ENCODE results near the gene ATG12.
"Not testable (repeated sequence)": the region's sequence is repeated elsewhere in the genome, so short reads cannot be mapped to it uniquely, and the experiment has no call there.

Gene ATG12

DNA sequence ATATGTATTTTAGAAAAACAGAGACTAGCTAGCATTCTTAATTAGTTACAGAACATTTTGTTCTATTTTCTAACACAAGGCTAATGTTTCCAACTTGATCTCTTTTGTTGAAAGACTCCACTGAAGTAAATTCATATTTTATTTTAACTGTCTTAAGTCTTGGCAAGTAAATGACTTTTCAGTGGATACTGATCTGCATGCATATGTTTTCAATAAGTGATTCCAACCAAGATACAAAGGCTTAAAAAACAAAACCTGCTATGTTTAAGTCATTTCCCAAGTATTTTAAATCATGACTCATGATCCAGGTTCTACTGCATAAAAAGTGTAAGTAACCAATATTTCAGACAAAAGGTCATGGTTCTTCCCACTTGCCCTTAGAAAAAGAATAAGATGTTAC is 30.6 kb downstream of the ATG12 start:
- TF ChIP-seq, protein P1, sequence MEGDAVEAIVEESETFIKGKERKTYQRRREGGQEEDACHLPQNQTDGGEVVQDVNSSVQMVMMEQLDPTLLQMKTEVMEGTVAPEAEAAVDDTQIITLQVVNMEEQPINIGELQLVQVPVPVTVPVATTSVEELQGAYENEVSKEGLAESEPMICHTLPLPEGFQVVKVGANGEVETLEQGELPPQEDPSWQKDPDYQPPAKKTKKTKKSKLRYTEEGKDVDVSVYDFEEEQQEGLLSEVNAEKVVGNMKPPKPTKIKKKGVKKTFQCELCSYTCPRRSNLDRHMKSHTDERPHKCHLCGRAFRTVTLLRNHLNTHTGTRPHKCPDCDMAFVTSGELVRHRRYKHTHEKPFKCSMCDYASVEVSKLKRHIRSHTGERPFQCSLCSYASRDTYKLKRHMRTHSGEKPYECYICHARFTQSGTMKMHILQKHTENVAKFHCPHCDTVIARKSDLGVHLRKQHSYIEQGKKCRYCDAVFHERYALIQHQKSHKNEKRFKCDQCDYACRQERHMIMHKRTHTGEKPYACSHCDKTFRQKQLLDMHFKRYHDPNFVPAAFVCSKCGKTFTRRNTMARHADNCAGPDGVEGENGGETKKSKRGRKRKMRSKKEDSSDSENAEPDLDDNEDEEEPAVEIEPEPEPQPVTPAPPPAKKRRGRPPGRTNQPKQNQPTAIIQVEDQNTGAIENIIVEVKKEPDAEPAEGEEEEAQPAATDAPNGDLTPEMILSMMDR (conservative IDR thresholded peaks at IDR 0.05; ENCODE audit: low read depth, low read length), result no peak
- Histone ChIP-seq H3K9ac (no peak overlapping the region), H3K4me1 (ENCODE audit: low read depth, poor library complexity, severe bottlenecking) (peaks cover 5% of the 10 kb centered on the region), H3K27ac (no peak overlapping the region), H2AFZ (ENCODE audit: low read depth) (no peak overlapping the region), H3K4me2 (no peak overlapping the region), H3K4me3 (IDR thresholded peaks at IDR 0.05; ENCODE audit: insufficient read depth, low read depth, low read length) (no peak overlapping the region), H3K36me3 (ENCODE audit: insufficient read depth) (no peaks in the 10 kb centered on the region), H3K79me2 (ENCODE audit: insufficient read depth, low read depth) (no peaks in the 10 kb centered on the region), H3K27me3 (ENCODE audit: insufficient read depth, low read depth) (no peaks in the 10 kb centered on the region), H4K20me1 (ENCODE audit: insufficient read depth) (no peaks in the 10 kb centered on the region)

DNA sequence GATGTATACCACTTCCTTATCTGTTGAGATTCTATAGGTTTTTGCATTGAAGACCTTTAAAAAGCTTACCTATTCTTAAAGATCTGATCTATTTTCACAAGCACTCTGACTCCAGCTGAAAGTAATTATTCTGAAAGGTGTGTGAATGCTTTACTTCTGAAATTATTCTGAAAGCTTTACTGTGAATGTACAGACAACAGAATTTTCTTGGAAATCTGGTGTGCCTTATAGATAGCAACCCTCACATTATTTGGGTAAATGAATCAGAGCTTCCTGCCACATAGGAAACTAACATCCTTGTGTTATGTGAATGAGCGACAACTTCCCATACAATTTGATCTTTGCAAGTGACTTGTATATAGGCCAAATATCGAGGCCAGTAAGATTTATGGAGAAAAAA is 31.4 kb downstream of the ATG12 start:
- H4K20me1 ChIP-seq (ENCODE audit: insufficient read depth), result no peaks in the 10 kb centered on the region
- no peak overlapping the region for H3K9ac ChIP-seq
- no peaks in the 10 kb centered on the region for H3K36me3 ChIP-seq (ENCODE audit: insufficient read depth)
- H3K79me2 ChIP-seq (ENCODE audit: insufficient read depth, low read depth), result no peaks in the 10 kb centered on the region
- no peak overlapping the region for H3K4me3 ChIP-seq (IDR thresholded peaks at IDR 0.05; ENCODE audit: insufficient read depth, low read depth, low read length)
- peaks cover 5% of the 10 kb centered on the region for H3K4me1 ChIP-seq (ENCODE audit: low read depth, poor library complexity, severe bottlenecking)
- TF ChIP-seq, protein P1 (conservative IDR thresholded peaks at IDR 0.05; ENCODE audit: low read depth, low read length), result no peak
- H3K27me3 ChIP-seq (ENCODE audit: insufficient read depth, low read depth), result no peaks in the 10 kb centered on the region
- no peak overlapping the region for H3K4me2 ChIP-seq
- no peak overlapping the region for H3K27ac ChIP-seq
- no peak overlapping the region for H2AFZ ChIP-seq (ENCODE audit: low read depth)

DNA sequence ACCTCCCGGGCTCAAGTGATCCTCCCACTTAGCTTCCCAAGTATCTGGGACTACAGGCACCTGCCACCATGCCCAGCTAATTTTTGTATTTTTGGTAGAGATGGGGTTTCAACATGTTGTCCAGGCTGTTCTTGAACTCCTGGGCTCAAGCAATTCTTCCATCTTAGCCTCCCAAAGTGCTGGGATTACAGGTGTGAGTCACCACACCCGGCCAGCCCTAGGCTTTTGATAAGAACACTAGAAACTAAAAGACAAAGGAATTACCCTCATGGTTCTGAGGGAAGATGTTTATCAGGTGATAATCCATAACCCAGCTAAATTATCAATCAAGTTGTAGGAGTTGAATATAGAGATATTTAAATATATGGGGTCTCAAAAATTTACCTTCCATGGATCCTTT is 33.3 kb downstream of the ATG12 start:
- H3K4me3 ChIP-seq (IDR thresholded peaks at IDR 0.05; ENCODE audit: insufficient read depth, low read depth, low read length); H3K27ac ChIP-seq; H3K9ac ChIP-seq; H3K27me3 ChIP-seq (ENCODE audit: insufficient read depth, low read depth); H3K36me3 ChIP-seq (ENCODE audit: insufficient read depth); H3K4me2 ChIP-seq; H2AFZ ChIP-seq (ENCODE audit: low read depth); H3K79me2 ChIP-seq (ENCODE audit: insufficient read depth, low read depth); H3K4me1 ChIP-seq (ENCODE audit: low read depth, poor library complexity, severe bottlenecking); H4K20me1 ChIP-seq (ENCODE audit: insufficient read depth): not testable (repeated sequence)

DNA sequence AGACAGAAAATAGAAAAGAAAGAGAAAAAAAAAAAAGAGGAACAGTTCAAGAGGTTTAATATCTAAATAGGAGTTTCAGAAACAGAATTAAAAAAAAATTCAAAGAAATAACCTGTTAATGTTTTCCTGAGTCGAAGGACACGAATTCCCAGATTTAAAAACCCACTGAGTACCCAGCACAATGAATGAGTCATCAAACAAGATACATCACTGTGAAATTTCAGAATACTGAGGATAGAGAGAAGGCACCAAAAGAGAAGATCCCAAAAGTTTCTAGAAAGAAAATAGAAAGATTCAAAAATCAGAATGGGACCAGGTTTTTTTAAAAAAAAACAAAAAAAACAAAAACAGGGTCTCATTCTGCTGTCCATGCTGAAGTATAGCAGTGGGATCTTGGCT is 33.7 kb downstream of the ATG12 start:
- H2AFZ ChIP-seq (ENCODE audit: low read depth), result no peak overlapping the region
- H3K4me1 ChIP-seq (ENCODE audit: low read depth, poor library complexity, severe bottlenecking), result no peaks in the 10 kb centered on the region
- H3K36me3 ChIP-seq (ENCODE audit: insufficient read depth), result no peaks in the 10 kb centered on the region
- no peaks in the 10 kb centered on the region for H3K79me2 ChIP-seq (ENCODE audit: insufficient read depth, low read depth)
- TF ChIP-seq, protein P1 (conservative IDR thresholded peaks at IDR 0.05; ENCODE audit: low read depth, low read length), result no peak
- no peak overlapping the region for H3K4me3 ChIP-seq (IDR thresholded peaks at IDR 0.05; ENCODE audit: insufficient read depth, low read depth, low read length)
- no peak overlapping the region for H3K9ac ChIP-seq
- H3K27me3 ChIP-seq (ENCODE audit: insufficient read depth, low read depth), result no peaks in the 10 kb centered on the region
- no peaks in the 10 kb centered on the region for H4K20me1 ChIP-seq (ENCODE audit: insufficient read depth)
- no peak overlapping the region for H3K4me2 ChIP-seq
- H3K27ac ChIP-seq, result no peak overlapping the region

DNA sequence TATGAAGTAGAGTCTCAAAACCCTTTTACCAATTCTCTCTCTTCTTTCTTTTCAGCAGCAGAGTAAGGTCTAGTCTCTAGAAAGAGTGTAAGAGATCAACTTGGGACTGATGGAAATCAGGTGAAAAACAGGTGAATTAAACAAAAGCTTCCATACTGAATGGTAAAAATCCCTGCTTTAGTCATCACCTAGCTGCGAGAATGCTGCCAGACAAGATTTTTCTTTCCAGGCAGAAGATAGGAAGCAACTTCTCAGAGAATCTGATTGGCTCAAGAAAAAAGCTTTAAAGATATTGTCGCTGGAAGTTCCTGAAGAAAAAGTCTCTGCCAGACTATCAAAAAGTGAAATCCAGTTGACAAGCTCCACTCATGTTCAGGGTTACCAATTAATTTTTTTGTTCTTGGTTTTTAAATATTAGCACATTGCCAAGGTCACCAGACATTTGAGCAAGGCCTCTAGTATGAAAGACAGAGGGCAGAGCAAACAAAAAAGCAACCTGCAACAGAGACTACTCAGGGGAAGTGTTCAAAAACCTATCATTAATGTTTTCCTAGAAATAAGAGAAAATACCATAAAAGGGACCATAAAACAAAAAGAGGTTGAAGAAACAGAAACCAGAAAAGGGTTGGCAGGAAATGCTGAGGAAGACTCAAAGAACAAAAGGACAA is 34.2 kb downstream of the ATG12 start:
- Histone ChIP-seq H3K4me1 (ENCODE audit: low read depth, poor library complexity, severe bottlenecking) (no peaks in the 10 kb centered on the region), H4K20me1 (ENCODE audit: insufficient read depth) (no peaks in the 10 kb centered on the region), H3K36me3 (ENCODE audit: insufficient read depth) (no peaks in the 10 kb centered on the region), H3K79me2 (ENCODE audit: insufficient read depth, low read depth) (no peaks in the 10 kb centered on the region), H3K27me3 (ENCODE audit: insufficient read depth, low read depth) (no peaks in the 10 kb centered on the region), H3K27ac (no peak overlapping the region), H3K4me3 (IDR thresholded peaks at IDR 0.05; ENCODE audit: insufficient read depth, low read depth, low read length) (no peak overlapping the region), H3K4me2 (no peak overlapping the region), H3K9ac (no peak overlapping the region), H2AFZ (ENCODE audit: low read depth) (no peak overlapping the region)
- TF ChIP-seq, protein P1 (conservative IDR thresholded peaks at IDR 0.05; ENCODE audit: low read depth, low read length), result no peak

Measured in KMS-11 (cell line).